Germinal center (tissue), 1 donor: Measurements from ENCODE around the gene VAMP4.
A peak's percentile ranks its signal among the peaks of the same experiment; 100 is the strongest.

ENCODE experiments used
- DNase-seq: peaks from one replicate; pipeline ENCODE4 v3.0.0; 2012; ENCODE audit warnings: mixed read lengths, low spot score

The VAMP4 gene

GRCh38 chr1:171741872-171742576 lies at the start of gene VAMP4:
VAMP4 (minus strand) TSS chr1:171742065; CDS start chr1:171738414, 3,651 bp downstream.
- DNase-seq = peak; percentile 86

GRCh38 chr1:171790318-171790717 lies 48.5 kb upstream of the VAMP4 start:
- DNase-seq = no peak

- no peak for DNase-seq
Observed at GRCh38 chr1:171788696-171789095, 46.8 kb upstream of the VAMP4 start.

- no peak for DNase-seq
Observed at GRCh38 chr1:171787686-171788480, 46.0 kb upstream of the VAMP4 start.

- no peak for DNase-seq
Observed at GRCh38 chr1:171786534-171786933, 44.7 kb upstream of the VAMP4 start.

GRCh38 chr1:171785766-171786165 lies 43.9 kb upstream of the VAMP4 start:
- no peak for DNase-seq

- DNase-seq = no peak
Observed at GRCh38 chr1:171784784-171785183, 42.9 kb upstream of the VAMP4 start.

GRCh38 chr1:171783816-171784530 lies 42.1 kb upstream of the VAMP4 start:
- DNase-seq = no peak

GRCh38 chr1:171781176-171781875 lies 39.5 kb upstream of the VAMP4 start, which contains the start of gene METTL13:
METTL13 (plus strand) TSS chr1:171781660; CDS start chr1:171781968, 308 bp downstream.
- peak; percentile 97 for DNase-seq

- DNase-seq = no peak
Observed at GRCh38 chr1:171780583-171781175, 38.8 kb upstream of the VAMP4 start.

GRCh38 chr1:171772312-171772711 lies 30.4 kb upstream of the VAMP4 start:
- DNase-seq = no peak

- DNase-seq = no peak
Observed at GRCh38 chr1:171769754-171770153, 27.9 kb upstream of the VAMP4 start.

- no peak for DNase-seq
Observed at GRCh38 chr1:171769171-171769570, 27.3 kb upstream of the VAMP4 start.

- DNase-seq = no peak
Observed at GRCh38 chr1:171763764-171764163, 21.9 kb upstream of the VAMP4 start.

- no peak for DNase-seq
Observed at GRCh38 chr1:171762143-171762563, 20.3 kb upstream of the VAMP4 start.

GRCh38 chr1:171758011-171758410 lies 16.1 kb upstream of the VAMP4 start:
- DNase-seq = no peak

GRCh38 chr1:171756856-171757255 lies 15.0 kb upstream of the VAMP4 start:
- DNase-seq = no peak

- no peak for DNase-seq
Observed at GRCh38 chr1:171754971-171755370, 13.1 kb upstream of the VAMP4 start.

GRCh38 chr1:171754353-171754705 lies 12.5 kb upstream of the VAMP4 start:
- no peak for DNase-seq

GRCh38 chr1:171753685-171754352 lies 12.0 kb upstream of the VAMP4 start:
- DNase-seq = no peak

- no peak for DNase-seq
Observed at GRCh38 chr1:171753182-171753581, 11.3 kb upstream of the VAMP4 start.
